GM18907 (cell line): ENCODE data around the gene AFF2.

ENCODE experiments used
- ATAC-seq: cut with Tn5 transposase; IDR thresholded peaks from one replicate; pipeline ENCODE4 v1.9.1; 2021; ENCODE audit warnings: mild to moderate bottlenecking, moderate library complexity; ENCODE audit not compliant: unreplicated experiment

The AFF2 gene

GRCh38 chrX:148577741-148578140 lies 77.3 kb downstream of the AFF2 start:
- ATAC-seq: no peak

- ATAC-seq: no peak
Observed at GRCh38 chrX:148580016-148580415, 79.6 kb downstream of the AFF2 start.

GRCh38 chrX:148582353-148582752 lies 81.9 kb downstream of the AFF2 start:
- ATAC-seq: no peak

- no peak for ATAC-seq
Observed at GRCh38 chrX:148588649-148589310, 88.4 kb downstream of the AFF2 start.

- no peak for ATAC-seq
Observed at GRCh38 chrX:148592595-148592994, 92.2 kb downstream of the AFF2 start.

GRCh38 chrX:148593146-148593545 lies 92.7 kb downstream of the AFF2 start:
- no peak for ATAC-seq

GRCh38 chrX:148593987-148594386 lies 93.6 kb downstream of the AFF2 start:
- no peak for ATAC-seq

GRCh38 chrX:148599404-148599803 lies 99.0 kb downstream of the AFF2 start:
- no peak for ATAC-seq

GRCh38 chrX:148600131-148600530 lies 99.7 kb downstream of the AFF2 start:
- no peak for ATAC-seq

- no peak for ATAC-seq
Observed at GRCh38 chrX:148600581-148600980, 100.2 kb downstream of the AFF2 start.

GRCh38 chrX:148601034-148601433 lies 100.6 kb downstream of the AFF2 start:
- no peak for ATAC-seq

- peak; percentile 86 for ATAC-seq
Observed at GRCh38 chrX:148609515-148610327, 109.3 kb downstream of the AFF2 start.

- peak; percentile 68 for ATAC-seq
Observed at GRCh38 chrX:148610328-148610698, 109.9 kb downstream of the AFF2 start.

GRCh38 chrX:148611993-148612392 lies 111.6 kb downstream of the AFF2 start:
- peak; percentile 50 for ATAC-seq

GRCh38 chrX:148612431-148612830 lies 112.0 kb downstream of the AFF2 start:
- peak; percentile 16 for ATAC-seq

GRCh38 chrX:148613636-148614035 lies 113.2 kb downstream of the AFF2 start:
- no peak for ATAC-seq

- ATAC-seq: no peak
Observed at GRCh38 chrX:148615491-148615890, 115.1 kb downstream of the AFF2 start.

- ATAC-seq: no peak
Observed at GRCh38 chrX:148618470-148619445, 118.3 kb downstream of the AFF2 start.

GRCh38 chrX:148620023-148620422 lies 119.6 kb downstream of the AFF2 start:
- ATAC-seq: no peak

GRCh38 chrX:148624951-148625474 lies 124.6 kb downstream of the AFF2 start:
- no peak for ATAC-seq

- ATAC-seq: no peak
Observed at GRCh38 chrX:148628621-148629020, 128.2 kb downstream of the AFF2 start.
